Sigmoid colon (tissue), 4 donors: ENCODE measurements around the gene SLC44A4.

ENCODE experiments used
- EP300 ChIP-seq, 4 donors: sonication (generic); formaldehyde crosslinking; IDR thresholded peaks; one replicate each; pipeline ENCODE4 v1.6.1; 2017; ENCODE audit warnings: antibody characterized with exemption in 4 of 4
- POLR2A ChIP-seq, 2 donors: fragments of 450-650 bp; IDR thresholded peaks; one replicate each; pipeline ENCODE4 v1.6.1; 2016; ENCODE audit warnings: antibody characterized with exemption in 2 of 2, mild to moderate bottlenecking in 2 of 2, moderate library complexity in 2 of 2
- POLR2AphosphoS5 ChIP-seq, 4 donors: sonication (generic); formaldehyde crosslinking; IDR thresholded peaks; one replicate each; pipeline ENCODE4 v1.6.1; 2017; ENCODE audit warnings: antibody characterized with exemption in 4 of 4
- TF ChIP-seq, protein P1 (sequence below), 4 experiments: fragments of 450-650 bp in 3 of 4; fragments of 200-600 bp in 1 of 4; IDR thresholded peaks; one replicate each; pipeline ENCODE4 v1.5.1; 2016 to 2019; ENCODE audit warnings: antibody characterized with exemption in 4 of 4, mild to moderate bottlenecking in 3 of 4, moderate library complexity in 2 of 4

DNA sequence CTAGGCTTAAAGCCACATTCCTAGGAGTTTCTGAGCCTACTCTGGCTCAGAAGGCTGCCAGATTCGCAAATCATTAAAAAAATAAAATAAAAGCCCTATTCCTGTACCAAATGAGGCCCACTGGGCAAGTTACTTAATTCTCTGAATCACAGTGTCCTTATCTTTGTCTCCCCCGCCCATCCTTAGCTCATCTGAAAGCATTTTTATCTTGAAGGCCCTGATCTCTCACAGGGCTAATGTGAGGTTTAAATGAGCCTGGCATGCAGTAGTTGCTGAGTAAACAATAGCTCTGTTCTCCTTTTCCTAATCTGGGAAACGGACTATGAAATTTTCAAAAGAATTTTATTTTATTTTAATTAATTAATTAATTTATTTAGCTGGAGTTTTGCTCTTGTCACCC, 25.2 kb upstream of the SLC44A4 start:
- TF ChIP-seq, protein P1, sequence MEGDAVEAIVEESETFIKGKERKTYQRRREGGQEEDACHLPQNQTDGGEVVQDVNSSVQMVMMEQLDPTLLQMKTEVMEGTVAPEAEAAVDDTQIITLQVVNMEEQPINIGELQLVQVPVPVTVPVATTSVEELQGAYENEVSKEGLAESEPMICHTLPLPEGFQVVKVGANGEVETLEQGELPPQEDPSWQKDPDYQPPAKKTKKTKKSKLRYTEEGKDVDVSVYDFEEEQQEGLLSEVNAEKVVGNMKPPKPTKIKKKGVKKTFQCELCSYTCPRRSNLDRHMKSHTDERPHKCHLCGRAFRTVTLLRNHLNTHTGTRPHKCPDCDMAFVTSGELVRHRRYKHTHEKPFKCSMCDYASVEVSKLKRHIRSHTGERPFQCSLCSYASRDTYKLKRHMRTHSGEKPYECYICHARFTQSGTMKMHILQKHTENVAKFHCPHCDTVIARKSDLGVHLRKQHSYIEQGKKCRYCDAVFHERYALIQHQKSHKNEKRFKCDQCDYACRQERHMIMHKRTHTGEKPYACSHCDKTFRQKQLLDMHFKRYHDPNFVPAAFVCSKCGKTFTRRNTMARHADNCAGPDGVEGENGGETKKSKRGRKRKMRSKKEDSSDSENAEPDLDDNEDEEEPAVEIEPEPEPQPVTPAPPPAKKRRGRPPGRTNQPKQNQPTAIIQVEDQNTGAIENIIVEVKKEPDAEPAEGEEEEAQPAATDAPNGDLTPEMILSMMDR (IDR thresholded peaks at IDR 0.05) = no peak
- no peak for TF ChIP-seq POLR2A (IDR thresholded peaks at IDR 0.05)
- TF ChIP-seq EP300 (IDR thresholded peaks at IDR 0.05) = no peak
- TF ChIP-seq POLR2AphosphoS5 (IDR thresholded peaks at IDR 0.05) = no peak
